Nephron progenitor cell (in vitro differentiated cells): ENCODE results near the gene LMAN2.

ENCODE experiments used
- DNase-seq: peaks from one replicate; pipeline ENCODE4 v3.0.0; 2021
- H3K27ac Mint-ChIP-seq: 2 replicates; pipeline ENCODE4 v1.8.0; 2021; ENCODE audit warnings: mild to moderate bottlenecking, moderate library complexity, mixed read lengths
- H3K27me3 Mint-ChIP-seq: 2 replicates; pipeline ENCODE4 v1.8.0; 2021; ENCODE audit warnings: mild to moderate bottlenecking, low read depth, mixed read lengths; ENCODE audit not compliant: poor library complexity
- H3K36me3 Mint-ChIP-seq: 2 replicates; pipeline ENCODE4 v1.8.0; 2021; ENCODE audit warnings: low read depth, mixed read lengths
- H3K4me1 Mint-ChIP-seq: 2 replicates; pipeline ENCODE4 v1.8.0; 2021; ENCODE audit warnings: mixed read lengths
- H3K4me3 Mint-ChIP-seq: 2 replicates; pipeline ENCODE4 v1.8.0; 2021; ENCODE audit warnings: mild to moderate bottlenecking, moderate library complexity, mixed read lengths
- H3K9me3 Mint-ChIP-seq: 2 replicates; pipeline ENCODE4 v1.8.0; 2021; ENCODE audit warnings: mild to moderate bottlenecking, moderate library complexity, mixed read lengths
- CTCF ChIP-seq: fragments of 200-600 bp; sonication (generic); IDR thresholded peaks from 2 replicates; pipeline ENCODE4 v1.5.0; 2021; ENCODE audit warnings: antibody characterized with exemption

The LMAN2 gene

GRCh38 chr5:177354711-177355110, 3.2 kb upstream of the LMAN2 start:
- Mint-ChIP-seq H3K4me1 (peaks cover 26% of the 10 kb centered on the region), H3K36me3 (no peaks in the 10 kb centered on the region), H3K27me3 (peaks cover 50% of the 10 kb centered on the region), H3K4me3 (no peak overlapping the region), H3K27ac (no peak overlapping the region), H3K9me3 (no peaks in the 10 kb centered on the region)
- no peak for DNase-seq
- no peak for TF ChIP-seq CTCF

GRCh38 chr5:177354256-177354655, 2.8 kb upstream of the LMAN2 start:
- no peak overlapping the region for H3K4me3 Mint-ChIP-seq
- peaks cover 30% of the 10 kb centered on the region for H3K4me1 Mint-ChIP-seq
- no peaks in the 10 kb centered on the region for H3K9me3 Mint-ChIP-seq

GRCh38 chr5:177353093-177353492, 1.6 kb upstream of the LMAN2 start:
- Mint-ChIP-seq H3K27me3 (peaks cover 44% of the 10 kb centered on the region), H3K27ac (no peak overlapping the region), H3K9me3 (no peaks in the 10 kb centered on the region), H3K4me1 (peaks cover 35% of the 10 kb centered on the region), H3K4me3 (peak overlapping the region; percentile 54), H3K36me3 (no peaks in the 10 kb centered on the region)
- DNase-seq, result no peak
- TF ChIP-seq CTCF, result no peak

More at GRCh38 chr5:177354256-177354655, 2.8 kb upstream of the LMAN2 start:
- peaks cover 46% of the 10 kb centered on the region for H3K27me3 Mint-ChIP-seq
- TF ChIP-seq CTCF, result no peak
- H3K36me3 Mint-ChIP-seq, result no peaks in the 10 kb centered on the region
- no peak overlapping the region for H3K27ac Mint-ChIP-seq
- DNase-seq, result no peak

GRCh38 chr5:177350776-177351391, 584 bp downstream of the LMAN2 start:
- Mint-ChIP-seq H3K4me1 (peaks cover 32% of the 10 kb centered on the region), H3K4me3 (peak overlapping the region; percentile 98), H3K9me3 (no peaks in the 10 kb centered on the region)

GRCh38 chr5:177349762-177350161, 1.7 kb downstream of the LMAN2 start:
- peak overlapping the region; percentile 89 for H3K27ac Mint-ChIP-seq
- peaks cover 32% of the 10 kb centered on the region for H3K4me1 Mint-ChIP-seq
- H3K4me3 Mint-ChIP-seq, result peak overlapping the region; percentile 98

More at GRCh38 chr5:177350776-177351391, 584 bp downstream of the LMAN2 start:
- peak overlapping the region; percentile 100 for H3K27ac Mint-ChIP-seq
- TF ChIP-seq CTCF, result no peak
- peaks cover 10% of the 10 kb centered on the region for H3K36me3 Mint-ChIP-seq
- DNase-seq, result no peak
- peaks cover 28% of the 10 kb centered on the region for H3K27me3 Mint-ChIP-seq

More at GRCh38 chr5:177349762-177350161, 1.7 kb downstream of the LMAN2 start:
- H3K27me3 Mint-ChIP-seq, result peaks cover 20% of the 10 kb centered on the region
- TF ChIP-seq CTCF, result no peak
- H3K9me3 Mint-ChIP-seq, result no peaks in the 10 kb centered on the region
- H3K36me3 Mint-ChIP-seq, result peaks cover 10% of the 10 kb centered on the region
- DNase-seq, result no peak
